Dedifferentiated amniotic fluid mesenchymal stem cell (primary cell): ENCODE data around the gene MID2.
"Not testable (repeated sequence)": the region's sequence is repeated elsewhere in the genome, so short reads cannot be mapped to it uniquely, and the experiment has no call there.

ENCODE experiments used
- DNase-seq: peaks from one replicate; pipeline ENCODE4 v3.0.0-alpha.2; 2016; ENCODE audit errors: extremely low spot score

MID2 gene

GRCh38 chrX:107825698-107826237, at the start of gene MID2:
MID2 (plus strand) TSS chrX:107825866; CDS start chrX:107826427, 561 bp downstream.
- no peak for DNase-seq

- peak; percentile 89 for DNase-seq
Measured at GRCh38 chrX:107776649-107777535, 48.8 kb upstream of the MID2 start.

GRCh38 chrX:107777536-107777832, 48.2 kb upstream of the MID2 start, which contains the start of gene NCBP2L:
NCBP2L (plus strand) TSS chrX:107777733; CDS start chrX:107794221, 16,488 bp downstream.
- no peak for DNase-seq

GRCh38 chrX:107780525-107780924, 45.1 kb upstream of the MID2 start:
- DNase-seq, result no peak

- DNase-seq, result no peak
Measured at GRCh38 chrX:107787827-107788226, 37.8 kb upstream of the MID2 start.

GRCh38 chrX:107804427-107804826, 21.2 kb upstream of the MID2 start:
- DNase-seq, result no peak

- no peak for DNase-seq
Measured at GRCh38 chrX:107805179-107805578, 20.5 kb upstream of the MID2 start.

GRCh38 chrX:107810053-107810452, 15.6 kb upstream of the MID2 start:
- DNase-seq, result not testable (repeated sequence)

- no peak for DNase-seq
Measured at GRCh38 chrX:107818900-107819521, 6.7 kb upstream of the MID2 start.

- no peak for DNase-seq
Measured at GRCh38 chrX:107823042-107823441, 2.6 kb upstream of the MID2 start.

GRCh38 chrX:107823456-107823855, 2.2 kb upstream of the MID2 start:
- peak; percentile 71 for DNase-seq

GRCh38 chrX:107826238-107827029, 768 bp downstream of the MID2 start:
- DNase-seq, result peak; percentile 38

- no peak for DNase-seq
Measured at GRCh38 chrX:107827030-107827831, 1.6 kb downstream of the MID2 start.

GRCh38 chrX:107827852-107828251, 2.2 kb downstream of the MID2 start:
- DNase-seq, result no peak

- no peak for DNase-seq
Measured at GRCh38 chrX:107829878-107830277, 4.2 kb downstream of the MID2 start.

GRCh38 chrX:107831071-107831730, 5.5 kb downstream of the MID2 start:
- DNase-seq, result no peak

GRCh38 chrX:107834275-107835201, 8.9 kb downstream of the MID2 start:
- no peak for DNase-seq

- no peak for DNase-seq
Measured at GRCh38 chrX:107836958-107837357, 11.3 kb downstream of the MID2 start.

GRCh38 chrX:107840971-107841370, 15.3 kb downstream of the MID2 start:
- no peak for DNase-seq
